HEK293 (cell line): ENCODE data around the gene TMPRSS6.
A peak's percentile ranks its signal among the peaks of the same experiment; 100 is the strongest.

Source experiments
- CTCF ChIA-PET: fragments of 350-600 bp; formaldehyde crosslinking; extraction: SDS; loops from one replicate; lab custom pipeline; 2021; ENCODE audit warnings: antibody characterized with exemption; lab: Yijun Ruan, JAX
- POLR2A ChIA-PET: fragments of 300-600 bp; formaldehyde crosslinking; extraction: SDS; loops from one replicate; lab custom pipeline; 2020; ENCODE audit warnings: antibody characterized with exemption, inconsistent platforms; lab: Yijun Ruan, JAX
- H3K27ac ChIP-seq: fragments of 200-500 bp; sonication (Bioruptor generic); 2 replicates; pipeline ENCODE4 v1.5.1; 2014; ENCODE audit warnings: low read depth, low read length, control low read depth, inconsistent platforms; ENCODE audit errors: extremely low read depth
- H3K36me3 ChIP-seq, 2 experiments: fragments of 200-500 bp in 1 of 2; sonication (Bioruptor generic) in 1 of 2; 1 replicate in 1 of 2; 2 replicates in 1 of 2; pipeline ENCODE4 v1.5.1; 2014 to 2017; ENCODE audit warnings: inconsistent platforms in 2 of 2, low read length in 2 of 2; ENCODE audit not compliant: control insufficient read depth in 2 of 2, insufficient read depth in 1 of 2
- H3K4me1 ChIP-seq: fragments of 200-500 bp; sonication (Bioruptor generic); 2 replicates; pipeline ENCODE4 v1.5.1; 2014; ENCODE audit warnings: mild to moderate bottlenecking, low read length, inconsistent platforms; ENCODE audit not compliant: control insufficient read depth, insufficient read depth
- H3K4me3 ChIP-seq: 2 replicates; pipeline ENCODE4 v1.5.1; 2011; ENCODE audit warnings: low read depth, mild to moderate bottlenecking, control low read depth, low read length, moderate library complexity
- H3K9me3 ChIP-seq: fragments of 200-500 bp; sonication (Bioruptor generic); 2 replicates; pipeline ENCODE4 v1.5.1; 2014; ENCODE audit warnings: low read depth, low read length, inconsistent platforms; ENCODE audit not compliant: control insufficient read depth, insufficient read depth
- AEBP2 ChIP-seq: fragments of 450-650 bp; formaldehyde crosslinking; IDR thresholded peaks from 2 replicates; pipeline ENCODE4 v1.5.1; 2016; ENCODE audit warnings: missing biosample characterization, missing genetic modification characterization, borderline replicate concordance
- GLIS1 ChIP-seq: fragments of 450-650 bp; formaldehyde crosslinking; IDR thresholded peaks from 2 replicates; pipeline ENCODE4 v1.5.1; 2016; ENCODE audit warnings: missing biosample characterization, missing genetic modification characterization
- IKZF3 ChIP-seq: fragments of 450-650 bp; IDR thresholded peaks from 2 replicates; pipeline ENCODE4 v1.5.0; 2018; ENCODE audit warnings: missing biosample characterization, mild to moderate bottlenecking, missing genetic modification characterization, moderate library complexity
- OVOL3 ChIP-seq: fragments of 450-650 bp; formaldehyde crosslinking; IDR thresholded peaks from 2 replicates; pipeline ENCODE4 v1.5.1; 2016; ENCODE audit warnings: missing biosample characterization, missing genetic modification characterization
- SALL2 ChIP-seq: fragments of 450-650 bp; formaldehyde crosslinking; IDR thresholded peaks from 2 replicates; pipeline ENCODE4 v1.5.0; 2017; ENCODE audit warnings: missing biosample characterization, mild to moderate bottlenecking, missing genetic modification characterization, borderline replicate concordance
- SCRT1 ChIP-seq: fragments of 450-650 bp; formaldehyde crosslinking; IDR thresholded peaks from 2 replicates; pipeline ENCODE4 v1.5.1; 2016; ENCODE audit warnings: missing biosample characterization, missing genetic modification characterization, borderline replicate concordance
- SCRT2 ChIP-seq: fragments of 450-650 bp; formaldehyde crosslinking; IDR thresholded peaks from 2 replicates; pipeline ENCODE4 v1.5.1; 2016; ENCODE audit warnings: missing biosample characterization, missing genetic modification characterization
- ZIC2 ChIP-seq: fragments of 450-650 bp; formaldehyde crosslinking; IDR thresholded peaks from 2 replicates; pipeline ENCODE4 v1.5.1; 2016; ENCODE audit warnings: missing biosample characterization, missing genetic modification characterization
- ZNF133 ChIP-seq: fragments of 450-650 bp; formaldehyde crosslinking; IDR thresholded peaks from 2 replicates; pipeline ENCODE4 v1.5.1; 2016; ENCODE audit warnings: missing biosample characterization, missing genetic modification characterization
- ZNF221 ChIP-seq: fragments of 450-650 bp; formaldehyde crosslinking; IDR thresholded peaks from 2 replicates; pipeline ENCODE4 v1.5.1; 2017; ENCODE audit warnings: missing biosample characterization, missing genetic modification characterization, borderline replicate concordance
- ZNF664 ChIP-seq: fragments of 450-650 bp; formaldehyde crosslinking; IDR thresholded peaks from 2 replicates; pipeline ENCODE4 v1.5.1; 2016; ENCODE audit warnings: missing biosample characterization, missing genetic modification characterization
- ZNF843 ChIP-seq: fragments of 450-650 bp; formaldehyde crosslinking; IDR thresholded peaks from 2 replicates; pipeline ENCODE4 v1.5.1; 2016; ENCODE audit warnings: missing biosample characterization, missing genetic modification characterization
- ZSCAN5A ChIP-seq: fragments of 450-650 bp; formaldehyde crosslinking; IDR thresholded peaks from 2 replicates; pipeline ENCODE4 v1.5.1; 2016; ENCODE audit warnings: missing biosample characterization, missing genetic modification characterization

Gene TMPRSS6

GRCh38 chr22:37030560-37031281 lies 78.8 kb downstream of the TMPRSS6 start:
- Histone ChIP-seq H3K4me1 (no peaks in the 10 kb centered on the region), H3K4me3 (no peak overlapping the region), H3K27ac (no peak overlapping the region), H3K36me3 (peaks cover 9 to 40% of the 10 kb centered on the region in 2 experiments; a peak in 2 of 3 replicates), H3K9me3 (no peaks in the 10 kb centered on the region)
- TF ChIP-seq ZNF133 (tag by site-specific recombination) (no peak), GLIS1 (peak; percentile 19; the same call in 1 of the 2 replicates)
- ChIA-PET POLR2A (interaction anchor here (0.9 to 2.6 kb wide), 3 partner anchors 12 to 169 kb away, joined by 3 to 13 read pairs (median 12); partner anchors contain the start of genes MPST and TST), CTCF (interaction anchor here (0.6 to 4.6 kb wide), 9 partner anchors 10 to 144 kb away, joined by 3 to 39 read pairs (median 4); partner anchors contain the start of genes MPST and TST)

- Histone ChIP-seq H3K4me3 (no peak overlapping the region), H3K4me1 (no peaks in the 10 kb centered on the region), H3K9me3 (no peaks in the 10 kb centered on the region), H3K27ac (no peak overlapping the region), H3K36me3 (peaks cover 15 to 57% of the 10 kb centered on the region in 2 experiments)
- ChIA-PET POLR2A (interaction anchor here (0.7 to 1.9 kb wide), 3 partner anchors 10 to 401 kb away, joined by 3 to 12 read pairs (median 4); partner anchors contain the start of genes MPST and TST), CTCF (interaction anchor here (0.6 to 4.6 kb wide), 7 partner anchors 9 to 176 kb away, joined by 3 to 39 read pairs (median 3); partner anchors contain the start of genes MPST and TST)
- TF ChIP-seq ZSCAN5A (no peak), ZNF664 (tag by site-specific recombination) (peak; percentile 62), GLIS1 (no peak), ZNF221 (tag by site-specific recombination) (no peak), AEBP2 (no peak), ZIC2 (tag by site-specific recombination) (peak; percentile 88)
These were observed 80.5 kb downstream of the TMPRSS6 start for GRCh38 chr22:37028692-37029674.

DNA sequence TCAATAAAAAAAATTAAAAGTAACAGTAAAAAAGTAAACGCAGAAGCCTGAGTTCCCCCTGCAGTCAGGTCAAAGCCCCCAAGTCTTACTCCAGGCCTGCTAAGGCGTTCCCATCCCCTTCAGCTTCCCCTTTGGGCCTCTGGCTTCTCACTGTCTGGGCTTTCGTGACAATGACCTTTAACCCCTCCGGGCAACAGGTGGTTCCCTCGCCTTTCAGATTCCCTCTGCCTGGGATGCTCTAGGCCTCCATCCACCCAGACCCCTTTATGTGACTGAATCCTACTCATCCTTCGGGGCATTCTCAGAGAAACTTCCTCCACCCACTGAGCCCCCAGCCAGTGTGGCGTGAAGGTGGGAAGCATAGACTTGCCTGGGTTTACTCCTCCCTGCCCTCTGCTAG lies 82.0 kb downstream of the TMPRSS6 start:
- Histone ChIP-seq H3K36me3 (peaks cover 15 to 63% of the 10 kb centered on the region in 2 experiments), H3K4me1 (no peaks in the 10 kb centered on the region), H3K27ac (no peak overlapping the region), H3K4me3 (no peak overlapping the region), H3K9me3 (no peaks in the 10 kb centered on the region)
- POLR2A ChIA-PET, result interaction anchor here (2.2 kb wide), 1 partner anchor 9 kb away, joined by 9 read pairs; the partner anchor contains the start of genes MPST and TST
- TF ChIP-seq SCRT1 (0 out of 2 replicates have a peak, but pooled peaks have one; percentile 37), SCRT2 (tag by site-specific recombination) (peak; percentile 91), OVOL3 (tag by site-specific recombination) (no peak)
- CTCF ChIA-PET, result interaction anchor here (2.2 kb wide), 1 partner anchor 16 kb away, joined by 14 read pairs; no protein-coding TSS in a partner anchor

DNA sequence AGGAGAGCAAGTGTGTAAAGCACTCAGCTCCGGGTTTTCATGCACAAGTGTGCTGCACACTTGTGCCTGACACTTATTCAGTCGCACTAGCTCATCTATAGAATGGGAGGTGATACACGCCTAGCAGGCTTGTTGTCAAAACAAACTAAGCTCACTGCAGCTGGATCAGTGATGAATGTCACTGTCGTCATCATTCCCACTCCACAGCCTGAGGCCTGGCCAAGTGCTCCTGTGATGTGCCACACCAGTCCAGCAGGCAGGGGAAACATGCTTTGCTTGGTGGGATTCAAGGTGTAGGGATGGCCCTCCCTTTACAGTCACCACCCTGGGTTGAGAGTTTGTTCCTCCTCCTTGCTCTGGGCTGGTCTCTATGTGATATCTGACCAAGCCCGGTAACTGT lies 83.2 kb downstream of the TMPRSS6 start:
- ChIA-PET POLR2A (interaction anchor here (2.2 kb wide), 1 partner anchor 8 kb away, joined by 9 read pairs; the partner anchor contains the start of genes MPST and TST), CTCF (interaction anchor here (0.7 to 1.4 kb wide), 5 partner anchors 12 to 265 kb away, joined by 3 to 4 read pairs (median 4); no protein-coding TSS in a partner anchor)
- TF ChIP-seq IKZF3 (tag by site-specific recombination) (no peak), SALL2 (tag by site-specific recombination) (no peak), ZNF843 (no peak)
- Histone ChIP-seq H3K9me3 (no peaks in the 10 kb centered on the region), H3K27ac (no peak overlapping the region), H3K4me1 (no peaks in the 10 kb centered on the region), H3K36me3 (peaks cover 15 to 63% of the 10 kb centered on the region in 2 experiments), H3K4me3 (no peak overlapping the region)
